Pulmonary artery endothelial cell (primary cell): ENCODE measurements around the gene NUTM2A. TPM values are rescaled to one million over a fixed set of nuclear protein-coding genes. Genes with fewer than 3 reads are reported as not detected.
"Not testable (repeated sequence)": the region's sequence is repeated elsewhere in the genome, so short reads cannot be mapped to it uniquely, and the experiment has no call there.

Experiments used
- DNase-seq: peaks from one replicate; pipeline ENCODE4 v3.0.0-alpha.2; 2011; ENCODE audit warnings: low read depth, low spot score
- total RNA-seq: library from RNA; depleted of rRNA; stranded (reverse); fragments of >200 nt; gene quantifications from 2 replicates; pipeline ENCODE4 v1.2.3, GENCODE V29; 2014

The NUTM2A gene, protein sequence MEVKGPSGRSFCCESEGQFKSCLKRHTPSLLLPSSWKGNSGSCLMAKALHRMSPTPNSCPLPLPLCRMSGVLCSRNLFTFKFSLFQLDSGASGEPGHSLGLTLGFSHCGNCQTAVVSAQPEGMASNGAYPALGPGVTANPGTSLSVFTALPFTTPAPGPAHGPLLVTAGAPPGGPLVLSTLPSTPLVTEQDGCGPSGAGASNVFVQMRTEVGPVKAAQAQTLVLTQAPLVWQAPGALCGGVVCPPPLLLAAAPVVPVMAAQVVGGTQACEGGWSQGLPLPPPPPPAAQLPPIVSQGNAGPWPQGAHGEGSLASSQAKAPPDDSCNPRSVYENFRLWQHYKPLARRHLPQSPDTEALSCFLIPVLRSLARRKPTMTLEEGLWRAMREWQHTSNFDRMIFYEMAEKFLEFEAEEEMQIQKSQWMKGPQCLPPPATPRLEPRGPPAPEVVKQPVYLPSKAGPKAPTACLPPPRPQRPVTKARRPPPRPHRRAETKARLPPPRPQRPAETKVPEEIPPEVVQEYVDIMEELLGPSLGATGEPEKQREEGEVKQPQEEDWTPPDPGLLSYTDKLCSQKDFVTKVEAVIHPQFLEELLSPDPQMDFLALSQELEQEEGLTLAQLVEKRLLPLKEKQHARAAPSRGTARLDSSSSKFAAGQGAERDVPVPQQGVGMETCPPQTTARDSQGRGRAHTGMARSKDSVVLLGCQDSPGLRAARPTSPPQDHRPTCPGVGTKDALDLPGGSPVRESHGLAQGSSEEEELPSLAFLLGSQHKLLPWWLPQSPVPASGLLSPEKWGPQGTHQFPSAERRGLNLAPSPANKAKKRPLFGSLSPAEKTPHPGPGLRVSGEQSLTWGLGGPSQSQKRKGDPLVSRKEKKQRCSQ
- 0.07 and 0.35 TPM in 2 replicates for total RNA-seq

DNA sequence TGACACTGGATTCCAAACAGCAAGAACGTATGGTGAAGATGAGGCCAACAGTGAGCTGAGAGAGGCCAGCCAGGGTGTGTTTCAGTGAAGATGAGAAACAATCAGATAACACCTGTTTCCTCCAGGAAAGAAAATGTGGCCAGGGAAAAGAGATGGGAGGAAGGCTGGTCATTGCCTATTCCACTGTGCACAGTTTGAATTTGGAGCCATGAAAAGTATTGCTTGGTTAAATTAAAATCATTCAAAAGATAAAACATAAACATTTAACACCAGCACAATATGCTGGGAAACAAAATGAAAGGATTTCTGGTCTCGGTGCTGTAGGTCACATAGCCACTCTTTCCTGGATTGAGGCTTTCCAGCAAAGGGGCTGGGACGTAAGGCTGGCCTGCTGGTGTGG, at the start of gene NUTM2A:
Gene NUTM2A (plus strand): TSS at position 301 of the 400 bp plus-strand sequence. CDS start 383 bp downstream, outside the sequence.
- DNase-seq: not testable (repeated sequence)

DNA sequence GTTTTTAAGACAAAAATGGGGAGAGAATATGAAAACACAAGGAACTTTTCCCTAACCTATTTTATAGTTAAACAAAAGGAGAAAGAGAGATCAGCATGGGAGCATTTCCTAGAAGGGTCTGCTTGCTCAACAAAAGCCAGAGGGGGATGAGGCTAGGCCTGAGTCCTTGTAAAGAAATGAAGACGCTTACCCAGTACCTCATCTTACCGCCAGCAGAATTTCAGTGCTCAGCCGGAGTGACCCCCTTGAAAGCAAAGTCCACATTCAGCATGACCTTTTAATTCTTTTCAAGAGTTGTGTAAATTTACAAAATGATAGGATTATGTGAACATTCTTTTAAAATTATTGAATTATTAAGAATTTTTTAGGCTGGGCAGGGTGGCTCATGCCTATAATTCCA, 47.7 kb upstream of the NUTM2A start:
- not testable (repeated sequence) for DNase-seq

DNA sequence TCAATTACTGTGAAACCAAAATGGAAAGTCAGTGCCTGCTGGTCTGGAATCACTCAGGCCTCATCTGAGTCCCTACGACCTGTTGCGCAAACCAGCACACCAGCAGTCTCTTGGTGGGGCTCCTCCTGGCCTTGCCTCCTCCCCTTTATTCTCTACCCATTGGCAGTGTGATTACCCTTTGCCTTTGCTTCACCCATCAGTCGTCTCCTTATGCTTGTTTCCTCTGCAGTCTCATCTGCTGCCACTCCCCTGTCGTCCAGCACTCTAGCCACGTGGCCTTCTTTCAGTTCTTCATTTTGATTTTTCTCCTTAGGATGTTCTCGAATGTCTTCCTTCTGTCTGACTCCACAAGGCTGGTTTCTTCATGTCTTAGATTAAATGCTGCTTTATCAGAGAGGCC, 40.8 kb upstream of the NUTM2A start:
- DNase-seq: not testable (repeated sequence)

DNA sequence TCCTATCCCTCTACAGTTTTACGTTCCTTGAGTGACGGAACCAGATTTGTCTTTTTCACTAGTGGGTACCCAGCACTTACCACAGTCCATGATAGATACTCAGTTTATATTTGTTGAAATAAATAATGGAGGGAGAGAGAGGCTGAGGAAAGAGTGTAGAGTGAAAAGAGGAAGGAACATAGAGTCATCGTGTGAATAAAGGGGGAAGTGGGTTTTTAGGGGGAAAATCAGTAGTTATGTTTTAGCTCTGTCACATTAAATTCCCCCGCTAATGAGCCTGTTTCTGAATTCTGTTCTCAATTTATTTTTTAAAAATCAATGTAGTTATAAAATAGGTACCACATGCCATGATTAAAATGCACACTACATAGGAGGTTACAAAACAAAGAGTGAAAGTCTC, 39.2 kb upstream of the NUTM2A start:
- DNase-seq: not testable (repeated sequence)

DNA sequence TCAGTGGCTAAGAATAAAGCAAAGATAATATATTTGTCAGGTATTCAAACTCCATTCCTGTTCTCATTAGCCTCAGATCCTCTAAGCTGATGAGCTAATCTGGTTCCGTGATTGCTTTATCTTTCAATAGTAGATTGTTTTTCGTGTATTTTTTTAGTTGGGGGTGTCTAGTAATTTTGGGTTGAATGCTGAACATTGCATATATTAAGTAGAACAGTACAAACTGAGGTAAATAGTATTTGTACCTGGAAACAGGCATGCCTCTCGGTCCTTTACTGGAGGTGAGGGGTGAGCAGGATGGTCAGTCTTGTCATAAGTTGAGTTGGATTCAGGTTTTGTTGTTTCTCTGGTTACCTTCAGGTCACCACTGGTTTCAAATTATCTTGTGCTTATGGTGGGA, 37.7 kb upstream of the NUTM2A start:
- DNase-seq: not testable (repeated sequence)

DNA sequence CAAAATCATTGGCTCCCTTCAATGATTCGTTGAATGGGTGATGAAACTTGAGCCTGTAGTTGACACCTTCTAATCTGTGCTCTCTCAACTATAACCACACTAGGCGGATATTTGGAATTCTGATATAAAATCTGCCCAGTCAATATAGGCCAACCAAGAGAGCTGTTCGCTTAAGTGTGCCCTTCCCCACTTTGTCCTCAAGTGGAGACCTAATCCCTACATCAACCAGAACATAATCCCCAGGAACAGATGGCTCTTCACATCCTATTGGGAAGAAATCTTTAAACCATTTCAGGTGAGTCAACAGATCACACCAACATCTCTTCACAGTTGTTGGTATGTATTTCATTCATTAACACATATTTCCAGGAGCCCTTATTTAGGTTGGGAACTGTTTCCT, 33.4 kb upstream of the NUTM2A start:
- DNase-seq: not testable (repeated sequence)

DNA sequence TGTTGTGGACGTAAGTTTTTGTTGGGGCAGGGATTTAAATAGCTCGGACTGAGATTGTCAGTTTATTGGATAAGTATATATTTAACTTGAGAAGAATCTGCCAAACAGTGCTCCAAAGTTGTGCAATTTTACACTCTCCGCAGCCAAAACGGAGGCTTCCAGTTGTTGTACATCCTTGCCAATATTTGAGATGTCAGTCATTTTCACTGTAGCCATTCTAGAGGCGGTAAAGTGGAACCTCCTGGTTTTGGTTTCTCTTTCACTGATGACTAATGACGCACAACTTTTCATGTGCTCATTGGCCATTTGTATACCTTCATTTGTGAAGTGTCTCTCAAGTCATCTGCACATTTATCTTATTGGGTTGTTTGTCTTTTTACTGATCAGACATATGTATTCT, 24.3 kb upstream of the NUTM2A start:
- not testable (repeated sequence) for DNase-seq

DNA sequence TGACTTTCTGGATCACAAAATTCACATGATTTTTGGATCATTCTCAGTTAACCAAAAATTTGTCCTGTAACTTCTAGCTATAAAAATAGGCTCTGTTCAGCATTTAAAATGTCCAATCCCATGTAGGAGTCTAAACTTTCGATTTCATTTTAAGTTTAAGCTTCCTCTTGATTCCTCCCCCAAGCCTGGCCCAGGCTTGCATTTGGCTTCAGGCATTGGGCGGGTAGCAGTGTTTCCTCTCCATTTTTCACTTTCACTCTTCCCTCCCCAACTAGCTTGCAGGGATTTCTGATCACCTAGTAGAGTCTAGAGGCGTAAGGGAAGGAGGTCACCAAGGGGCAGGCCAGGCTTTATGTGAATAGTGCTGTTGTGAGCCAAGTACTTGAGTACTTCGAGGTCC, 20.4 kb upstream of the NUTM2A start:
- not testable (repeated sequence) for DNase-seq

DNA sequence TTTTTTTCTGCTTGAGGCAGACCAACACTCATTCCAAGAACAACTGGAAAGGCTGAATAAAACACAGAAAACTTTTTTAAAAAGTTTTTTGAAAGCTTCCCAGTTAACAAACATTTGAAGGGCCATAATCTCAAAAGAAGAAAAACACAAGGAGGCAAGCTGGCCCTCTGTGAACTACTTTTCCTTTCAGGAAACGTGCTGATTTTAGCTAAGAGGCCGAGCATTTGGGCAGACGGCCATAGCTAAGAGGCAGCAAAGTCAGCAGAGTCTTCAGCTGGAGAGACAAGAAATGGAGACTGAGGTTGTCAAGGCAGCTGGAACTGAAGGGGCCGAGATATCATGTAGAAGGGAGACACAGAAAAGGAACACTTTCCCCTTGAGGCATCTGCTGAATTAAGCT, 18.3 kb upstream of the NUTM2A start:
- DNase-seq: not testable (repeated sequence)

DNA sequence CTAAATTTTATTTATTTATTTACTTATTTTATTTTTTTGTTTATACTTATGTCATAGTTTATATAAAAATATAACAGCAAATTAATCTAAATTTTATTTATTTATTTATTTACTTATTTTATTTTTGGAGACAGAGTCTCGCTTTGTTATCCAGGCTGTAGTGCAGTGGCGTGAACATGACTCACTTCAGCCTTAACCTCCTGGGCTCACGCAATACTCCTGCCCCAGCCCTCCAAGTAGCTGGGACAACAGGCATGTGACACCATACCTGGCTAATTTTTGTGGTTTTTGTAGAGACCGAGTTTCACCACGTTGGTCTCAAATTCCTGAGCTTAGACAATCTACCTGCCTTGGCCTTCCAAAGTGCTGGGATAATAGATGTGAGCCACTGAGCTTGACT, 14.9 kb upstream of the NUTM2A start:
- DNase-seq: not testable (repeated sequence)

DNA sequence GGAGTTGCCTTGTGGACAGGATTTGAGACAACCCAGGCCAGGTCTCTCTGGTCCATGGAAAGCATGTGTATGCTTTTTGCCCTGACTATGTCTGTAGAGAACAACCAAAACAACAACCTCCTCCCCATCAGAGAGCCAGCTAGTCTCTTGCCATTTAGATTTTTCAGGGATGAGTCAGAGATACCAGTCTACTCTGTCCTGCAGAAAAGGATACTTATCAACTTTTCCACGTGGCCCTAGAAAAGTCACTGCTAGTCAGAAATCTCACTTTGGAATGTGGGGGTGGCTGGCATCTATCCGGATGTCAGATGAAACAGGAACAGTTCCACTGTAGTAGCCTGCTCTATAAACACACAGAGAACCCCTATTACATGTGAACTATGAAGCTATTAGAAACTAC, 13.4 kb upstream of the NUTM2A start:
- DNase-seq: not testable (repeated sequence)

DNA sequence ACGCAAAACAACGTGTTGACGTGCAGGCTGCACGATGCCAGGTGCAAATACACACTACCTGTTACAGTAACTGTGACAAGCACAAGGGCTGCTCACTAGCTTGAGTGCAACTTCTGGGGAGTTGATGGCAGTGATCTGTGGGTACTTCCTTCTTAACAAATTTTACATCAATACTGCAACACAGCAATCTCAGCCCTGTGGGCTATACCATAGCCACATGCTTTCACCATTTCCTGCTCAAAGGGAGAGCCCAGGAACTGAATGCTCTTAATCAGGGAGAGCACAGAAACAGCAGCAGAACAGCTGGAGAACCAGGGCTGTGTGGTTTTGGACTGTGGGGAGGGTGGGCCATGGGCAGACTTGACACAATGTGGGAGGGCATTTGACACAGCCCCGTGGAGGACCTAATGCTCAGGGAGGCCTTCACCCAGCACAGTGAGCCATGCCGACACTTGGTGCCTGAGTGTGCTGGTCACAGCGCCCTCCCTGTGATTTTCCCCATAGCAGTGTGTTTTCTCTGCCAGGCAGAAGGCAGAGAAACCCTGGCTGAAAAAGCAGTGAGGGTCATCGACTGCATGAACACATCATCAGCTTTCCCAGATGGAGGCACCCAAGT, 12.0 kb upstream of the NUTM2A start:
- not testable (repeated sequence) for DNase-seq

DNA sequence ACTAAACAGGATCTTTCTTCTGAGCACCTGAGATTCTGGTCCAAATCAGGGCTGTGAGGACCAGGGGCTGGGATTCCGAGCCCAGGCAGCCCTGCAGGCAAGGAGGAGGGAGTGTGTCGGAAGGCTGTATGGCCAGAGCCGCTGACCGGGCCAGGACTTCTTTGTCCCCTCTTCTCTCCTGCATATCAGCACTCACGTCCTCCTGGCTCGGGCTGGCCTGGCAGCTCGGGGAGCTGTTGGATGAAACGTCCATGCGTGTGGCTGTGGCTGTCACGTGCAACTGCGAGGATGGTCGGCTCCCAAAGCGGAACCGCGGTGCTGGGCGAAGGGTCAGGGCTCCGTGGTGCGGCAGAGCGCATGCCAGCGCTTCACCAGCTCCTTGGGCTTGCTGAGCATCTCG, 11.4 kb upstream of the NUTM2A start:
- DNase-seq: not testable (repeated sequence)

DNA sequence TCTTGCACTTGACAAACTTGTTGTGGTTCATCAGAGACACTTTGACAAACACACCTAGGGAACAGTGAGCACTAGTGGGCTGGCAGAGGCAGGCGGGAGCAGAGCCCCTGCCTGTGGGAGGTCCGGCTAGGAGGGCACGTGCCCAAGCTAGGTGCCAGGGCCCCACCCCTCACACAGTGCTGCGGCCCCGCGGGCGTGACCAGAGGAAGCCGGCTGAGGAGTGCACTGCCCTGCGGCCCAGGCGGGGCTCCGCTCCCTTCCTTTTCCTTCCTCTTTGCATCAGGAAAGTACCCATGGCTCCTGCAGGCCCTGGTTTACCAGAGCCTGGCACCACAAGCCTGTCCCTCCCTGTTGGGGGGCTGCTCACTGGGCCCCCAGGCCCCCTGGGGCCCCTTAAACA, 9.1 kb upstream of the NUTM2A start:
- not testable (repeated sequence) for DNase-seq

DNA sequence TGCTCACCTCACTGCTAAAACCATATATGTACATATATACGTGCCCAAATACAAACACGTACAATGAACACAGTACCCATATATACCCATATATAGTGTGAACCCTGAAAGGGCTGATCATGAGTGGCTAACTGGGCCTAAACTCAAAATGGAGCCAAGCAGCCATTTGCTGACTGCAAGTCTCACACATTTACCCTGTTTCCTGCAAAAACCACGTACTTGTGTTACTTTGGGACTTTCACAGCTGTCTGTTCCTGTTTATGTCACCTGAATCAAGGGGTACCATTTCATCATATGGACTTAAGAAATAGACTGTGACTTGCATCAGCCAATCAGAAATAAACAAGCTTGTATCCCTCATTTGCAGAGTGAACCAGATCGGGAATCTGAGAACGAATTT, 5.9 kb upstream of the NUTM2A start:
- DNase-seq: not testable (repeated sequence)

DNA sequence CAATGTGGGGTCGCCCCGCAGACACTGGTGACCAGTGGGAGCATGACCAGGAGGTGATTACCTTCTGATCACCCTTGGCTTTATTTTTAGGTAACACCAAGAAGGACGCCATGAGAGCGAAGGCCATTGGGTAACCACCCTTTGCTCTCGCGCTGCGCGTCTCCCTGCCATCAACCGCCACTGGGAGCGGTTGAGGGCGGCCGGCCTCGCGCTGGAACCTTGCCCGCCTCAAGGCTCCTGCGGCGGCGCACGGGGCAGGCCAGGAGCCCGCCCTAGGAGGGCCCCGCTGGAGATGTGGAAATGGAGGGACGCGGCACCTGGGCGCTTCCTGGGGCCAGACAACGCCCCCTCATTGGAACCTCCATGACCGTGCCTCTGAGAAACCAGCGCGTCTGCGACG, 2.5 kb upstream of the NUTM2A start:
- DNase-seq: not testable (repeated sequence)

DNA sequence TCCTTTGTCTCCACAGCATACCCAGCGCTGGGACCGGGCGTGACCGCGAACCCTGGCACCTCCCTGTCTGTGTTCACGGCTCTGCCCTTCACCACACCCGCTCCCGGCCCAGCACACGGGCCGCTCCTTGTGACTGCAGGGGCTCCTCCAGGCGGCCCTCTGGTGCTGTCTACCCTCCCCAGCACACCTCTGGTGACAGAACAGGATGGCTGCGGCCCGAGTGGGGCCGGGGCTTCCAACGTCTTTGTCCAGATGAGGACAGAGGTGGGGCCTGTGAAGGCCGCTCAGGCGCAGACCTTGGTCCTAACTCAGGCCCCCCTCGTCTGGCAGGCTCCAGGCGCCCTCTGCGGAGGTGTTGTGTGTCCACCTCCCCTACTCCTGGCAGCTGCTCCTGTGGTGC, 3.0 kb downstream of the NUTM2A start:
- not testable (repeated sequence) for DNase-seq

DNA sequence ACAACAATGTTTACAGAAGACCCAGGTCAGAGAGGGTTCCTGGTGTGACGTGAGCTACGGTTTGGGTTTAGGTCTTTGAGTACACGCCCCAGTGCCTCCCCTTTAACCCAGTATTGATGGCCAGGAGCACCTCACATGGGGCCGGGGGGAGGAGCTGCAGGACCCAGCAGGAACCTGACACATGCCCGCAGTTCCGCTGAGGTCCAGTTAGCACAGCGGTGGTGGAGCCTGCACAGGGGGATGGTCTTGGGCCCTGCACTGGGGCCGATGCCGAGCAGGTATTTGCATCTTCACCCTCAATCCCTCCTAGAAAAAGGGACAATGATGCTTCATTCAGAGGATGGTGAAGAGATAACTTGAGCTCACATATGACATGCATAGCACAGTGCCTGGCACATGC, 4.0 kb downstream of the NUTM2A start:
- DNase-seq: not testable (repeated sequence)

DNA sequence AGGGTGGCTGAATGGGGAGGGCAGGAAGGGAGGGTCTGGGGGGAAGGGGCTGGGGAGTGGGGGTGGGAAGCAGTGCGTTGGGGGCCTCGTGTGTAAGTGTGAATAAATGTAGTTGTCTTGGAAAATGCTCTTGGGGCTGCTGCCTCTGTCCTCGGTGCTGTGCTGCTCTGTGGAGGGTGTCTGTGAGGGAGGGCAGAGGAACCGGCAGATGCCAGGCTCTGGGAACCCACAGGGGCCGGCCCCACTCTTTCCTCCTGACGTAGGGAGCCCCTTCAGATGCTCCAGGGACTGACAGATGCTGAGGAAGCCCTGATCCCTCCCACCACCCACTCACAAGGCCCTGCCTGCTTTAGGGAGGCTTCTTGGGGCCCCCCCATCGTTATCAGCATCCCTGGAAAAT, 9.6 kb downstream of the NUTM2A start:
- not testable (repeated sequence) for DNase-seq

DNA sequence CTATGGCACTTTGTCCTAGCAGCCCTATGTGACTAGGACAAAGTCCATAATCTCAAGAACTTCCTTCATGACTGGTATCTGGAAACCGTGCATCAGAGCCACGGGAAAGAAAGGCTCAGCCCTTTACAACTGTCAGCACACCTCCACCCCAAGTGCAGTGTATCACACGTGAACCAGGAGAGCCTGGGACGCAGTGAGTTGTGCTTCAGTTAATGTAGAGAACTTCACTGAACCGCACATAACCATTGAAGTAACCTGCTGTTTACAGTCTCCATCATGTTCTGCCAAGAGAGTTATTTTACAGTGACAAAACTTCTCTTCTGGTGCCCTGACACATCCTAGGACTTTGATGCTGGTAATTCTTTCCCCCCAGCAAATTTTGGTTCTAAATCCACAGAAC, 12.0 kb downstream of the NUTM2A start:
- not testable (repeated sequence) for DNase-seq

DNA sequence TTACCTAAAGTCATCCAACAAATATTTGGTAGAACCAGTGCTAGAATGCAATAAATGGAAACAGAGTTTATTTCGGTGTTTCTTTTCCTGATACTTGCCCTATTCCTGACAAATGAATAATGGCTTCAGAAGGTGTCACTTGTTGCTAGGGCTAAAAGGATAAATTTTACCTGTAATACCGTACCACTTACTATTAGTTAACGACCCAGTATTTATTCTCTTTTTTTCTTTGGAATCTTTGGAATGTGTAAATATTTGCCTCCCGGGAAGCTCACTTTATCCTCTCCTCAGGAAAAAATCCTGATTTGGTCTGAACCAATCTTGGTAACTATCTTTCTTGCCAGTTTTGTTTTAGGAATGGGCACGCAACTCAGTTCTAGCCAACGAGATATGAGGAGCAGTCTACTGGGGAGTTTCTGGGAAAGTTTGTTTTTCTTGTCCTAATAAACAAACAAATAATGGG, 14.1 kb downstream of the NUTM2A start:
- DNase-seq: not testable (repeated sequence)

DNA sequence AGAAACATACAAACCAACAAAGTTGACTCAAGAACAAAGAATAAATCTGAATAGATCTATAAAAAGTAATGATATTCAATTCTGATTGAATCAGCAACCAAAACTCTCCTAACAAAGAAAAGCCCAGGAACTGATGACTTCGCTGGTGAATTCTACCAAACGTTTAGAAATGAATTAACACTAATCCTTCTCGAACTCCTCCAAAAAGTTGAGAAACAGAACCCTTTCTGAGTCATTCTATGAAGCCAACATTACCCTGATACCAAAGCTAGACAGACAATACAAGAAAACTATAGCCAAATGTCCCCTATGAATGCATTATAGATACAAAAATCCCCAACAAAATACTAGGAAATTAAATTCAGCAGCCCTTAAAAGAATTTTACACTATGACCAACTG, 16.9 kb downstream of the NUTM2A start:
- DNase-seq: not testable (repeated sequence)
